ENCODE data around the gene AGAP1. TPM values are rescaled to one million over a fixed set of nuclear protein-coding genes. Genes with fewer than 3 reads are reported as not detected.

AGAP1 gene
- total and polyA plus RNA-seq, 11 donors, result 5.9 to 21.6 (median 18.9) TPM

DNA sequence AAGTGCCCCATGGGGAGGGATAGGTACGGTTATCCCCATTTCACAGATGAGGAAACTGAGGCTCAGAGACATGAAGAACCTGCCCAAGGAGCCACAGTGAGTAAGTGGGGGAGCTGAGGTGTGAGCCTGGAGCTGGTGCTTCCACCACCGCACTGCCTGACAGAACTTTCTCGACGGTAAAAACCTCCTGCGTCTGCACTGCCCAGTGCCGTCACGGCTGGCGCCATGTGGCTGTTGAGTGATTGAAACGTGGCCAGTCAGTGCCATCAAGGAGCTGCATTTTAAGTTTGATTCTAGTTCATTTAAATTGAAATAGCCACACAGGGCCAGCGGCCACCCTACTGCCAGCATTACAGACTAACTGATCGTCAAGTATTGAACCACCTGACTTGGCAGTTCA, 217.1 kb downstream of the AGAP1 start:
- Histone ChIP-seq H3K4me3 (no peak overlapping the region), H3K9me3 (no peaks in the 10 kb centered on the region), H3K27me3 (no peaks in the 10 kb centered on the region), H3K27ac (no peak overlapping the region), H3K4me1 (peaks cover 0 to 14% (median 0%) of the 10 kb centered on the region in 12 donors), H3K36me3 (peaks cover 0 to 18% (median 0%) of the 10 kb centered on the region in 9 donors)
- 95 to 99% (median 97%) methylated on average over 11 of the region's 11 CpGs for WGBS, 4 donors
- intact Hi-C loops (cut with DNase I), result no loop called here
- peak in 1 of 5 donors; percentile 10 for DNase-seq
- no peak for ATAC-seq
- no peak for TF ChIP-seq POLR2A (IDR thresholded peaks at IDR 0.05)
- TF ChIP-seq, protein P1, sequence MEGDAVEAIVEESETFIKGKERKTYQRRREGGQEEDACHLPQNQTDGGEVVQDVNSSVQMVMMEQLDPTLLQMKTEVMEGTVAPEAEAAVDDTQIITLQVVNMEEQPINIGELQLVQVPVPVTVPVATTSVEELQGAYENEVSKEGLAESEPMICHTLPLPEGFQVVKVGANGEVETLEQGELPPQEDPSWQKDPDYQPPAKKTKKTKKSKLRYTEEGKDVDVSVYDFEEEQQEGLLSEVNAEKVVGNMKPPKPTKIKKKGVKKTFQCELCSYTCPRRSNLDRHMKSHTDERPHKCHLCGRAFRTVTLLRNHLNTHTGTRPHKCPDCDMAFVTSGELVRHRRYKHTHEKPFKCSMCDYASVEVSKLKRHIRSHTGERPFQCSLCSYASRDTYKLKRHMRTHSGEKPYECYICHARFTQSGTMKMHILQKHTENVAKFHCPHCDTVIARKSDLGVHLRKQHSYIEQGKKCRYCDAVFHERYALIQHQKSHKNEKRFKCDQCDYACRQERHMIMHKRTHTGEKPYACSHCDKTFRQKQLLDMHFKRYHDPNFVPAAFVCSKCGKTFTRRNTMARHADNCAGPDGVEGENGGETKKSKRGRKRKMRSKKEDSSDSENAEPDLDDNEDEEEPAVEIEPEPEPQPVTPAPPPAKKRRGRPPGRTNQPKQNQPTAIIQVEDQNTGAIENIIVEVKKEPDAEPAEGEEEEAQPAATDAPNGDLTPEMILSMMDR (IDR thresholded peaks at IDR 0.05), result no peak

DNA sequence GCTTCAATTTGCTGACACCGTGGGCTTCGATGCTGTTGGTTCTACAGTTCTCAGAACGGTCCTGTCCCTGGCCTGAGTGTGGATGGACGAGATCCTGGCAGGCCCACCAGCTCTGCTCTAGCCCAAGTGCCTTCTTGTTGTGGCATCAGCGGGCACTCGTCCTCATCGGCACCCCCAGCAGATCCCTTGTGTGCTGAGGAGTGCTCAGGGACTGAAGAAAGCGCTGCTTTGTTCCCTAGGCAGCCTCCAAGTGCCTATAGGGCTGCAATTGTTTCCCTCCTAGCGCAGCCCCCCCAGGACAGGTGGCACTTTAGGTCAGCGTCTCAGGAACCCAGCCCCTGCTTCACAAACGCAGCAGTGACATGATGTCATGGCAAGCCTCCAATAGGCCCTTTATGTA, 217.7 kb downstream of the AGAP1 start:
- Histone ChIP-seq H3K27ac (no peak overlapping the region), H3K36me3 (peaks cover 0 to 18% (median 0%) of the 10 kb centered on the region in 9 donors), H3K4me3 (no peak overlapping the region), H3K9me3 (no peaks in the 10 kb centered on the region), H3K27me3 (no peaks in the 10 kb centered on the region), H3K4me1 (peaks cover 0 to 14% (median 0%) of the 10 kb centered on the region in 12 donors)
- ATAC-seq, result no peak
- TF ChIP-seq, protein P1 (IDR thresholded peaks at IDR 0.05), result no peak
- no peak for TF ChIP-seq POLR2A (IDR thresholded peaks at IDR 0.05)
- peak in 1 of 5 donors; percentile 10 for DNase-seq
- intact Hi-C loops (cut with DNase I), result no loop called here
- WGBS, 4 donors, result 89 to 94% (median 92%) methylated on average over 11 of the region's 11 CpGs

DNA sequence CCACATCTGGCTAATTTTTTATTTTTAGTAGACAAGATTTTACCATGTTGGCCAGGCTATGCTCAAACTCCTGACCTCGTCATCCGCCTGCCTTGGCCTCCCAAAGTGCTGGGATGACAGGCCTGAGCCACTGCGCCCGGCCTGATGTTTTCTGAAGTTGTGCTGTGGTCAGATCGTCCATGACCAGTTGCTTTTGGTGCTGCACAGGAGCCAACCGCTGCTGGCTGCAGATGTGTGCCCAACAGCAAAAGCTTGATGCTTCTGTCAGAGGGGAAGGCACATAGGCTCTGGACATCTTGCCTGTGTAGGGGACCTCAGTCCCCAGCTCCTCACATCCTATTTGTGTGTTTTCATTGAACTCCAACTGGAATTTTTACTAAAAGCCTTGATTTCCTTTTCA, 218.3 kb downstream of the AGAP1 start:
- H3K9me3 ChIP-seq, result no peaks in the 10 kb centered on the region
- H3K4me1 ChIP-seq, result peaks cover 0 to 14% (median 0%) of the 10 kb centered on the region in 12 donors
- H3K36me3 ChIP-seq, result peaks cover 0 to 18% (median 0%) of the 10 kb centered on the region in 9 donors
- H3K27ac ChIP-seq, result no peak overlapping the region
- no peak for TF ChIP-seq POLR2A (IDR thresholded peaks at IDR 0.05)
- TF ChIP-seq, protein P1 (IDR thresholded peaks at IDR 0.05), result no peak
- no peaks in the 10 kb centered on the region for H3K27me3 ChIP-seq
- H3K4me3 ChIP-seq, result no peak overlapping the region
- ATAC-seq (no peak), DNase-seq (peak in 1 of 5 donors; percentile 8)
- intact Hi-C loops (cut with DNase I), result no loop called here
- WGBS, 4 donors, result 90 to 97% (median 95%) methylated on average over 6 of the region's 6 CpGs

DNA sequence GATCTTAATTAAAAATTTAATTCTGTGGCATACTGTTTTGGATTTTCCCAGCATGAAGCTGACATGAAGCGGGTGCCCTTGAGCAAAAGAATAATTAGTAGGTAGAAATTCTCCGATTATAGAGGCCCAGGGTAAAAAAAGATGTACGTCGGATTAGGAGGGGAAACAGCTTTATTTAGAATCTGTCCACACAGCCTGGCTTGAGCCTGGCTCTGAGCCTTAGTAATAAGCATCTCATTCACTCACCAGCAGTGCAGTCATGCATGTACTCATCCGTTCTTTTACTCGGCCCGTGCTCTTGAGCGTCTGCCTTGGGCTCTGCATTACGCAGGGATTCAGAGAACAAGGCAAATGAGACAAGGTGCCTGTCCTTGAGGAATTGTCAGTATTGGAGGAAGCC, 219.3 kb downstream of the AGAP1 start:
- Histone ChIP-seq H3K36me3 (peaks cover 0 to 22% (median 0%) of the 10 kb centered on the region in 9 donors), H3K9me3 (no peaks in the 10 kb centered on the region), H3K4me3 (no peak overlapping the region), H3K27ac (no peak overlapping the region), H3K4me1 (peaks cover 0 to 14% (median 0%) of the 10 kb centered on the region in 12 donors), H3K27me3 (no peaks in the 10 kb centered on the region)
- intact Hi-C loops (cut with DNase I), result no loop called here
- WGBS, 4 donors, result 90 to 97% (median 95%) methylated on average over 9 of the region's 9 CpGs
- DNase-seq, result no peak
- TF ChIP-seq POLR2A (IDR thresholded peaks at IDR 0.05), result no peak
- ATAC-seq, result no peak

DNA sequence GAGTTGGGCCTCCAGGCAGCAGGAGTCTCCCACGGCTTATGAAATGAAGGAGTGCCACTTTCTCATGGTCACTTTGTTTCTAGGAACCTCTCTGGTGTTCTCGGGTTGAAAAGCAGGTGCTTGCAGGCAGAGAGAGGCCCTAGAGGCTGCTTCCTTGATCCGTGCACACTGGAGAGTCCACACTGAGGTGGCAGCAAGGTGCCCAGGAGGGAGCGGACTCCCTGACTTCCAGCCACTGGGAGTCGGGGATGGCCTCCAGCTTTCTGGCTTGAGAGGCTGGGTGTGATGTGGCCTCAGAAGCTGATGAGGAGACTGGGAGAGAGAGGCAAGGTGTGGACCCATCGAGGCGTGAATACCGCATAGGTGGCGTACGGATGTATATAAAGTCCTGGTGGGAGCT, 221.8 kb downstream of the AGAP1 start:
- Histone ChIP-seq H3K36me3 (peaks cover 0 to 32% (median 7%) of the 10 kb centered on the region in 9 donors), H3K4me3 (no peak overlapping the region), H3K9me3 (no peaks in the 10 kb centered on the region), H3K27ac (no peak overlapping the region), H3K4me1 (no peaks in the 10 kb centered on the region), H3K27me3 (no peaks in the 10 kb centered on the region)
- WGBS, 4 donors, result 96 to 99% (median 97%) methylated on average over 10 of the region's 10 CpGs
- ATAC-seq (no peak), DNase-seq (no peak)
- intact Hi-C loops (cut with DNase I), result no loop called here
- no peak for TF ChIP-seq POLR2A (IDR thresholded peaks at IDR 0.05)
- TF ChIP-seq, protein P1 (IDR thresholded peaks at IDR 0.05), result no peak

All from heart left ventricle (tissue), 16 donors.